Testis (tissue), 2 donors: ENCODE results near the gene SOX18.

Source experiments
- CTCF ChIP-seq, 3 experiments: fragments of 450-650 bp in 2 of 3; fragments of 200-600 bp in 1 of 3; sonication (generic) in 1 of 3; IDR thresholded peaks; one replicate each; pipeline ENCODE4 v1.5.1; 2016 to 2019; ENCODE audit warnings: antibody characterized with exemption in 3 of 3, mild to moderate bottlenecking in 2 of 3, moderate library complexity in 1 of 3
- POLR2A ChIP-seq: fragments of 450-650 bp; IDR thresholded peaks from one replicate; pipeline ENCODE4 v1.6.1; 2017; ENCODE audit warnings: antibody characterized with exemption, mild to moderate bottlenecking, moderate library complexity

GRCh38 chr20:64003960-64004725, 45.3 kb downstream of the SOX18 start:
- TF ChIP-seq CTCF (IDR thresholded peaks at IDR 0.05): no peak
- TF ChIP-seq POLR2A: no peak
